NCI-H748 (cell line): Measurements from ENCODE around the gene LRMDA.

Experiments
- DNase-seq: peaks from one replicate; lab custom pipeline; 2025; ENCODE audit not compliant: unreplicated experiment; lab: John Stamatoyannopoulos, UW

Gene LRMDA

DNA sequence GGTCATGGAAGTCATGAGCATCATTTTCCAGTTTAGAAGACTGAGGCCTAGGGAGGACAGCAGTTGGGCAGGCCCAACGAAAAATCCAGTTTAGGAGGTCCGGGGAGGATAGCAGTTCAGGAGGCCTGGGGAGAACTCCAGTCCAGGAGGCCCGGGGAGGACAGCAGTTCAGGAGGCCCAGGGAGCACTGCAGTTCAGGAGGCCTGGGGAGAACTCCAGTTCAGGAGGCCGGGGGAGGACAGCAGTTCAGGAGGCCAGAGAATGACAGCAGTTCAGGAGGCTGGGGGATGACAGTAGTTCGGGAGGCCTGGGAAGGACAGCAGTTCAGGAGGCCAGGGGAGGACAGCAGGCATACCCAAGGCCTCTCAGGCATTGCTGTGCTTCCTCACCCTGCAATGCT, 453.4 kb downstream of the LRMDA start:
- DNase-seq = no peak

DNA sequence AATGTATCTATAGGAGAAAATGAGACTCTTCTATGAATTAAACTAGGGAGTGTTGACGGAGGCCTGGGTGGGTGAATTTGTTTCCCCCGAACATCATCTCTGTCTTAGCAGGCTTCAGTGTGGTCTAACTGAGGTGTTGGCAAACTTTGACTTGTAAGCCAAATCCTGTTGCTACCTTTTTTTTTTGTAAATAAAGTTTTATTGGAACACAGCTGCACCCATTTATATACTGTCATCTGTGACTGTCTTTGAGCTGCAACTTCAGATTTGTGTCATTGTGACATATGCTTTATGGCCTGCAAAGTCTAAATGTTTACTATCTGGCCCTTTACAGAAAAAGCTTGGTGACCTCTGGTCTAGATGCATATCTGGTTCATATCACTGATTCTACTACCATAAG, 455.9 kb downstream of the LRMDA start:
- DNase-seq = no peak

DNA sequence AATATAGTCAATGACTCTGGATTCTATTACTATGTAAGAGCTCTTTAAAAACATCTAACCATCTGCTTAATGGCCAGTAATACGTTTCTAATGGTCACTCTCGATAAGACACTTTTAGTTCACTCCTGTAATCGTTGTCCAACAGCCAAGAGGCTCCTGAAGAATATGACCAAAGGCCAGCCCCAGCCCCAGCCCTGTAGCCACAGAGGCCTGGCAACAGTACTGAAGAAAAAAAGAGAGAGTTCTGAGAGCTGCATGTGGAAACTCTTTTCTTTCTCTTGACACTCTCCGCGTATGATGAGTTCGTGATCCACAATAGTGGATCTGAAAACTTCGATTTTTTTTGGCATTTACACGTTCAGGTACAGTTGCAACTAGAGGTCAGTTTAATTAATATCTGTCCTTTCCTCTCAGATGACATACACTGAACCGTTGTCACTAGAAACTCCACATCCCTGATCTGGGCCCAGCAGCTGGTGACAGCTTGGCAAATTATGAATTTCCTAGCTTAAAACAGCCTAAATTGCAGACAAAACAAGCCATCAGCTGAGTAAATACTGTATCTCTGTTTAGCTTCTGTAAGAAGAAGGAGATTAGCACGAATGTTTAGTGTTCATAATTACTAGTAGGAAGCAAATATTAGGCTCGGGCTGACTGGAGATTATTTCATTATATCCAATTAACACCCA, 456.7 kb downstream of the LRMDA start:
- peak; percentile 88 for DNase-seq

DNA sequence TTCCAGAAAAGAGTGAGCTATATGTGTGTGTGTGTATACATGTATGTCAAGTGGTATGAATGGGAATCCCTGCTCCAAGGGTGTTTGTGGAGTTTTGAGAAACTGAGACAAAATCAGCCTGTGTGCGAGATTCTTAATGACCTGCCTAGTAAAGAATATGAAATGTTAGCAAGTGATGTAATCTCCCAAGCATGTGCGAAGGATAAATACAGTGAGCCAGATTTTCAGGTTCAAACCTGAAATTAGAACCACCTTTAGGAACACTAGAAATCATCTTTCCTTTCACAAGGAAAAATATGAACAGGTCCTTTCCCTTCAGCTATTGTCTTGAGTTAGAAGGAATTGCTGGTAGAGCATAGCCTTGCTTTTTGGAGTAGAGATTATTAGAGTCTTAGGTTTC, 457.6 kb downstream of the LRMDA start:
- DNase-seq = no peak

DNA sequence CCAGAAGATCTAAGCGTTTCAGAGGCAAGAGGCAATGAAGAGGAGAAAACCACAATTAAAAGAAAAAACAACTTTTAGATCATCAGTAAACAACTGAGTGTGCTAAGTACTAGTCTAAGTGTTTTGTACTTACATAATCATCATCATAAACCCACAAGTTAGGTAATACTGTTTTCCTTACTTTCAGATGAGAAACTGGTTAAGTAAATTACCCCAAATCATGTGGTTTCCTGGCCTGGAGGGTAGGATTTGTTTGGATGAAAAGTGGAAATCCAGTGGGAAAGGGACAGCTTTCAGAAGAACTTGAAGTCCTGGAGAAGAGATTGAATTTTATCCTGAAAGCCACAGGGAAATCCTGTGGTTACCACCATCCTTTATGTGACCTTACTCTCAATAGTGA, 463.3 kb downstream of the LRMDA start:
- no peak for DNase-seq

DNA sequence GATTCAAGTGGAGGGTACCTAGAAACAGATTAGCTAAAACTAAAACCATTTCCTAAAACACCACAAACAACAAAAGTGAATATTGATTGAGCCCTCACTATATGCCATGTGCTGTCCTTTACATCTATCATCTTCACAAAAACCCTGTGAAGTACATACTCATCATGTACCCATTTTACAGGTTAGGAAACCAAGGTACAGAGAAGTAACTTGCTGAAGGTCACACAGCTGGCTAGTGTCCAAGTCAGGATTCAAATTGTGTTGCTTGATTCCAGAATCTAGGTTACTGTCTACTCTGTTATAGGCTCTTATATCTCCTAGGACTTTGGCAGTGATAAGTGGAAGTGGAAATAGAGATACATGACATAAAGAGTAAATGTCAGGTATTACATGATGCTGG, 463.8 kb downstream of the LRMDA start:
- no peak for DNase-seq

DNA sequence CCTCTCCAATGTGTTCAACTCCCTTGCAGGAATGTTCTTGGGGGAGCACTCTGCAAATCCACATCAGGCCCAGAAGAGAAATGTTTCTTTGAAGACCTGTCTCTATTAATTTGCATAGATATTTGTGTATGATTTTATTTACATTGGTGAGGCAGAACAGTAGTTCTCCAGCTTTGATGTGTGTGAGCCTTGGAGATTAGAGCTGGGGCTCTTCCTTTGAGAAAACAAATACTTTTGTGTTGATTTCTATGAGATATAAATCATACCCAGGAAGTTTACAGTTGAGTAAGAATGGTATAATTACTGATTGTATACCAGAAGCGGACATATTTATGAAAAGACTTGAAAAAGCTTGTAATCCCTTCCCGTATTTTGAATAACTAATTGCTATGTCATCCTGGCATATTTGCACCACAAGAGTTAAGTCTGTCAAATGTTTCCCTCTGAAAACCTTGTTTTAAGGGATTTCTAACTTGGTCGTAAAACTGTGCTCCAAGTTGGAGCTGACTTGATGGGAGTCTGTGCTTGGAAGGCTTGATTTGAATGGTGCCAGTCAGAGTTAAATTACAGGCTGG, 468.5 kb downstream of the LRMDA start:
- no peak for DNase-seq

DNA sequence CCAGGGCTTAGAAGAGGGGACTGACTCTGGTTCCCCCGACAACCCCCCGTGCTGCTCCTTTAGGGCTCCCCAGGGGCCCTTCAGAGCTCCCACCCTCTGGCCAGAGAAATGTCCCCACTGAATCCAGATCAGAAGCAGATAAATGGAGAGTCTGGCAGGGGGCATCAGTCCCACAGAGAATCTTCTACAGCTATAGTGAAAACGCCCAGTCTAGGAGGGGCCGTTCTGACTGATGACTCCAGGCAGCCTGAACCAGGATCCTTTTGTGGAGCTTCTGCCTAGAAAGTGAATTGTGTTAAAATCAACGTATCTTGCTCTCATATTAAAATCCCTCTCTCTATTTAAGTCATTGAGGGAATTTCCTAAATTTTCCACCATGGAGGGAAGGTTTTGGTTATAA, 471.4 kb downstream of the LRMDA start:
- DNase-seq = no peak

DNA sequence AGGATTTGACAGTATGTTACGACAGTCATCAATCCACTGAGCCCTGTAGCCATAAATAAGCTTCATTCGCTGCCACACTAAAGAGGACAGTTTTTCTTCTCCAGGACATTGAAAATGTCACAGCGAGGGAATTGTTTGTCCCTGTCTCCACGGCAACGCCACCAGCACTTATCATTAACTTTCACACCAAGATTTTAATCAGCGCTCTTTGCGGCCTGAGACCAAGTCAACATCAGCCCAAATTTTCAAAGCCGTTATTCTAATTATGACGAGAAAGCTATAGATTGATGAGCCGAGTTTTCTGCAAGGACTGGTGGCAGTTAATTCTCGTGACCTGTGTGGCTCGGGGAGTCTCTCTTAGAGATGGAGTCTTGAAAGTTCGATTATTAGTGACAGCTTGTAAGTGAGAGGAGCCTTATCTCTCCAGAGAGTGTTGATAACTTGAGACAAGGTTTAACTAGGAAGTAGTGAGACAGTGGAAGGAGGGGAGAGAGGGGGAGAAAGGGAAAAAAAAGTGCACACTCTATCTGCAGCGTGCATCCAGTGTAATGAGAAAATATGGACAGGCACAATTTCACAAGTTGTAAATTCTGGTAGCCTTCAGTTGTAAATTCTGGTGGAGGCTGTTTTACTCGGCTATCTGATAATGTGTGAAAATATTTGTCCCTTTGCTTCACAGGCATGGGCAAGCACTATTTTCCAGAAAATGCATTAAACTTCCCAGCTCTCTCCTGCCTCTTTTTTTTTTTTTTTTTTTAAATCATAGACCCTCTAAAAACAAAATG, 473.3 kb downstream of the LRMDA start:
- peak; percentile 70 for DNase-seq

DNA sequence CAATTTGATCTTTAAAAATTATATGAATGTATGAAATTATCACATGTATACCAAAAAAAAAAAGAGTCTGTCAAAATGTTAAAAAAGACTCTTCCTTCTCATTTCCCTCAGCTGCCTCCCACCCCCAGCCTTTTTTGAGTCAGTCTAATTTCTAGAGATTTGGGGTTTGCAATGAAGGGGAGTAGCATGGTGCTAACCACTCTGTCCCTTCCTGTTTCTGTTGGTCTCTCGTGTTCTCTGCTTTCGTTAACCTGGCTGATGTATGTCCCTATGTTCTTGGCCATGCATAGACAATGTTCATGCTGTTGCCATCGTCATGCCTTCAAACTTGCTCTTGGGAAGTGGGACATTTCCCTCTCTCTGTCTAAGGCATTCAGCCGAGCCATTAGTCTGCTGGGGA, 474.1 kb downstream of the LRMDA start:
- DNase-seq = no peak

DNA sequence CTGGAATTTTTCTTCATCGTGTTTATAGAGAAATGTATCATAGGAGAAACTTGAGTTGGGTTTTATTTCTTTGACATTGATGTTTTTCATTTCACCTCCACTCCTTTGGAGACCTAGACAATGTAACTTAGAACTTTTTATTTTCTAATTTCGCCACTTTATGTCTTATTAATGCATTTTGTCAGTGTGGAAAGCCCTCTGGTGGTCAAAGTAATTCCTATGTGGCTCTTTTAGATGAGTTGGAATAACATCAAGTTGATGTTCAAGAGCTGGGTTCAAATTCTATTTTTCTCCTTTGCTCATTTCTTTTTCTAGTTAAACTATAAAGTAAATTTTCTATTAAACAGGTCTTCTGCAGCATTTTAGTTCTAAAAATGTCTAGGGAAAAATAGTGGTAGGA, 478.6 kb downstream of the LRMDA start:
- DNase-seq = peak; percentile 2

DNA sequence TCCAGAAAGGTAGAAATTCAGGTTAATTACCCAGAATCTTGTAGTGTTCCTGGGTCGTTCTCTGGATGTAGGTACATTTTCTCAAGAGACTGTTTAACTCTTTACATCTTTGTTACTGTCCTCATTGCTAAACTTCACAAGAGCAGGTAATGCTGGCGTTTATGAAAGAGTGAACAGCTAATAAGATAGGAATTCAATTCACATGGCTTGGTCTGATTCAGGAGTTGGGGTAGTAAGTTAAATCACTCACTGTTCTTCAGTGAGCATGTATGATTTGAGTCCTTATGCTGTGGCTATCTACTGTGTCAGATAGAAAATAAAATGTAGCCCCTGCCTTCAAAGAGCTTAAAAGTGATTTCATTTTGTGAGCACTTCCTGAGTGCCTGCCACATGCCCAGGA, 480.0 kb downstream of the LRMDA start:
- no peak for DNase-seq

DNA sequence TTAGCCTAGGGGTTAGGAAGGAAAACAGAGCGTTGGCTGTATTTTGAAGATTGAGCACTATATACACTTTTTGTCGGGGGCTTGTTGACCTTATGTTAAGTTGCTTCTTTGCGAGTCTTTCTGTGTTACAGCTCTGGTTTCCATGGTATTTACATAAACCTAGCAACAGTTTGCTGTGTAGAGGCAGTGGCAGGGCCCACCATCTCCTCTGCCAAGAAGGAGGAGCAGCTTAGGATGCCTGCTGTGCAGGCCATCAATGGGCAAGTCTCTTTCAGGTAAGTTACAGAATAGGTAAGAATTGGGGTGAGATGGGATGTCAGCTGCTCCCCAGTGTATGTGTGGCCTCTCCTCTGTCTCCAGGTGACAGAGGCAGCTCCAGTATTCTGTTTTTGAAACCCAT, 485.5 kb downstream of the LRMDA start:
- peak; percentile 13 for DNase-seq

DNA sequence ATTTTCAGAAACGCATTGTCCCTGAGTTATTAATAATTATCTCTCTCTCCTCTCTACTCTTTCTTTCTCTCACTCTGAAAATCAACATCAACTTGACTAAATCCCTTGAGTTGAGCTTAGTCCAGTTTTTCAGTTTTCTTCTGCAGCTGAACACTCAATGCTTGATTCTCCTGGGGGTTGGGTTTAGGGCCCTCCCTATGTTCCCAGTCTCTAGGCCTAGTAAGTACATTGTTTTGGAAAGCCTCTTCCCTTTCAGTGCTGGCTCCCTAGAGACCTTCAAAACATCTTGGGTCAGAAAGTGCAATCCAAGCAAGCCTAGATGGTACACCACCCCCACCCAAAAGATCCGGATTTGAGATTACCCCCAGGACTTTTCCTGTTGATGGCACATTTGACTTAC, 488.5 kb downstream of the LRMDA start:
- DNase-seq = no peak

DNA sequence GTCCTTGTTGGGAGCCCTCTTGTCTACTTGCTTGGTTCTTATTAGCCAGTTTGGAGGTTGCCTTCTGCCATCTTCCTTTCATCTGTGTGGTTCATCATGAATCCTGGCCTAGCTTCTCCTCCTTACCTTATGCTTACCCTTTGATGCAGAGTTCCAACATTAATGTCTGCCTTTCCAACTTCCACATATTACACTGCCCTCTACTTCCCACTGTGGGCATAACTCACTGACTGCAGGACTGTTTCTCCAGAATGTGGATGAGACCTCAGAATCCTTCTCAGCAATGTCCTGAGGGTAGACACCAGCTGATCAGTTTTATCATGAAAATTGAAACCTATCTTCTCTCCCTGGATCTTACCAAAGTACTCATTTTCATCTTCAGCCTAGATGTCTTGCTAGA, 491.0 kb downstream of the LRMDA start:
- DNase-seq = peak; percentile 40

DNA sequence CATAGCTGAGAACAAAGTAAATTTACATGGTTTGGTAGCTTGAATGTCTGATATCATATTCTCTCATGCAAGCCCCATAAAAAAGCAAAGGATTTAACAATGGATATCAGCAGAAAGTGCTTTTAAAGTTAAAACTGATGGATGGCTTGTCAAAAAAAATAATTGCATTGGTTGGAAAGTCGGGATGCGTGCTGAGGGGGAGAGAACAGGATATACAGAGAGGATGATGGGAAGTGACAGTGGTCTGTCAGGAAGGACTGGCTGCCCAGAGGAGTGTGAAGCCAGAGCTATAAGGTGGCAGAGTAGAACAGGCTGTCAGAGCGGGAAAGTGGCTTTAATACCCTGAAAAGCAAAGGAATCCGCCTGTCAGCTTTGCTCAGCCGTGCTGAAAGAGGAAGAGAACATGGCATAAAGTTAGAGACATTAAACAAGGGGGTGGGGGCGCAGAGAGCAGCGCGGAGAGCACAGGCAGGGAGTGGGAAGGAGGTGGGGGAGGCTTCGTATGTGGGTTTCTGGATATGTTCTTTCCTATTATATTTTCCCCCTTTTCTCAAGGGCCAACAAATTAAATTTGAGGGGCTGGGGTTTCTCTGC, 493.0 kb downstream of the LRMDA start:
- DNase-seq = no peak

DNA sequence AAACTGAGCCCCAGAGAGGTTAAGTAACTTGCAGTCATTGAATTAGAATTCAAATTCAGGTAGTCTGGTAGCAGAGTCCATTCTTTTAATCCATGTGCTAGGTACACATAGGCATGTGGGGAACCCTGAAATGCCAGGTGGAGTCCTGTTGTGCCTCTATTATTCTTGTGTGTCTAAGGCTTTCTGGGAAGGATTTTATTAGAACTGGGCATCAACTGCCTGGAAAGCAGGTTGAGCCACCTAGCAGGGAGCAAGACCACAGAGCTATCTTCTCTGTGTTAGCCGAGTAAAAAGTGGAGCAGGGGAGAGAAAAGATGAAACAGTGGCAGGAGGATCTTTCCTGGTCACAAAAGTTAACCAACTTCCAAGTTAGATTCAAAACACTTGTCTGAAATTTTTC, 494.6 kb downstream of the LRMDA start:
- DNase-seq = no peak

DNA sequence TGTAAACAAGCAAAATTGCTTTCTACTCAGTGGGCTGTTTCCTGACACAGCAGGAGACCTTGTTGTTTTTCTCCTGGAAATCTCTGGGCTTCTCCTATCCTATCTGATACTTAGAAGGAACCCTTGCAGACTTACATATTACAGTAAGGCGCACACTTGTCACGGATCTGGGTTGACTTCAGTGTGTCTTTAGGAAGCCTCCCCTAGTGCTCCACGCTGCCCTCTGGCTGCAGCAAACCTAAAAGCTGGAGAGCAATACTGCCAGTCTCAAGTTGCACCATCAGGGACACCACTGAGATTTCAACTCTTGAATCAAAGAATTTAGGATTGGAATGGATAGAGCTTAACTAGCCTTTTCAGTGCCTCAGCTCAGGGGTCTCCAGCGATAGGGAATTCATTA, 495.3 kb downstream of the LRMDA start:
- no peak for DNase-seq

DNA sequence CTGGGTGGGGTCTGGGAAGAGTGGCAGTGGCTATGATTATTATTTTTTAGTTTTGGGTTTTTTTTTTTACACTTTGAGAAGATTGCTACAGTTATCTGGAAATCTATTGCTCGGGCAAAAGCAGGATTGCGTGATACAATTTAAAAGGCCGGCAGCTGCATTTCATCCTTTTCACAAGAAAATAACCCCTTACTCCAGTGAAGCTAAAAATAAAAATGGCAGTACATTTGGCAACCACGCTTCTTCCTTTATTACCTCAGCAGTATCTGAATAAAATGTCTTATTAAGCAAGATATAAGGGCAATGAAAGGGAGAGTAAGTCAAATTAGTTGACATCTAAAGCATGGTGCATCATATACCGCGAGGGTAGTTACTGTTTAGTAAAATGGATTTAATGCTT, 496.8 kb downstream of the LRMDA start:
- no peak for DNase-seq

DNA sequence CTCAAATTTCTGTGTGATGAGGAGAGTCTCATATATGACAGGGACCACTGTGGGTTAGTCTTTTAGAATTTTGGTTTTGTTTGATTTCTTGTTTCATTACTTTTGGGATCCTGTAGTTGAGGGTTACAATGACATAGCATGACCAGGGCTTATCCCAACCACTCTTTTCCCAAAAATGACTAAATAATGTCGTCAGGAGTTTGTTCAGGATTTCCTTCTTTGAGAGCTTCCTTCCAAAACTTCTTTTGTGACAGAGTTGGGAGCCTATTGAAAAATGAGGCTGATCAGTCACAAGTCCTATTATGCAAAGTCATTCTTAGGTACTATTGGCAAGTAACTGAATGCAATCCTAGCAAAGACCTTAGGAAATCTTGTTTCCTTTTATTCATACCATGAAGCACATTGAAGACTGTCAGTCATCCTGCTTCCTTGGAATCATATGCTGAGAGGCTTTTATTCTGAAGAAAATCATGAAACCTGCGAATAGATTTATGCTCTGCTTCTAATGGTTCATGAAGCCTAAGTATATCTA, 498.3 kb downstream of the LRMDA start:
- DNase-seq = no peak

DNA sequence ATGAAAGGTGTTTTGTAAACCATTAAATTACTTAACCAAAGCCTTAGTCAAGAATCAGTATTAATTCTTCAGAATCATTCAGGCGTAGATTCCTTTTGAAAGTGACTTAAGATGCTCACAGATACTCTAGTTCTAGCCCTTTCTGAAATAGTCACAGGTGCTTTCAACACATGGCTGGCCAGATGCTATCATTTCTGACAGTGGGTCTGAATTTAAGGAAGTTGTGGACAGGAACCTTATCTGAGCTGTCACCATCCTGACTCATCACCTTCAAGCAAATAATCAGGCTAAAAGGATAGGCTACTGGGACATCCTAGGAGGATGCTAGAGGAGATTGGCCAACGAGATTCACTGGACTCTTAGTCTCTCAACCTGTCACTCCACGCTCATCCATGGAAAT, 501.5 kb downstream of the LRMDA start:
- DNase-seq = no peak

DNA sequence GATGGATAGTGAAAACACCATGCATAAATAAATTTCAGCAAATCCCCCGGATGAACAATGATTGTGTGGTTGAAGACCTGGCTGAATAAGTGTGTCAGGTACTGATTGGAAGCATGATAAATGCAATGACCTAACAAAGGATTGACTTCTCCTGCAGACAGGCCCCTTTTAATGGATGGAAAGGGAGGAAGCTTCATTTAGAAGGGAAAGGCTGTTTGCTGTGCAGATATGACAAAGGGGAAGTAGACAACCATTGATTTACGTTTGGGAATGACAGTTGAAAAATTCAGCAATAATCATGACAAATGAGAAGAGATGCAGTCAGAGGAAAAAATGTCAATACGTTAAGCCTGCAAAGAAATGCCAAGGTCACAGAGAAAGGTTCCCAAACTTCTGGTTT, 503.8 kb downstream of the LRMDA start:
- DNase-seq = peak; percentile 50
